ENCODE results near the gene CEMIP2. TPM values are rescaled to one million over a fixed set of nuclear protein-coding genes. Genes with fewer than 3 reads are reported as not detected.

Gene CEMIP2
- polyA plus RNA-seq, 3 donors, result 11.6 to 58.7 (median 21.4) TPM

DNA sequence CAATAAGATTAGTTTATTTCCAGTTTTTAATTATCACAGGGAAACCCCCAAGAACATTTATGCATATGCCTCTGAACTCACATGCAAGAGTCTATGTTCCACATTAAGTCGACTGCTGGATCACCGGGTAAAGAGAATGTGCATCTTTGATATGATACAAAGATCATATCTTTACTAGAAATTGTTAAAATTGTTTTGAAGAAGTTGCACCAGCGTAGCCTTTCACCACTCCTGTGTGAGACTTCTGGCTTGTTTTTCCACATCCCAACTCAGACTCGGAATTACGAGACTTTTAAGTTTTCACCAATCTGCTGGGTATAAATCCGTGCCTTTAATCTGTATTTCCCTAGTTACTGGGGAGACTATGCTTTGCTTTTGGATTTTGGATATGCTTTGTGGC is 113.2 kb downstream of the CEMIP2 start:
- no peaks in the 10 kb centered on the region for H3K36me3 Mint-ChIP-seq
- Histone ChIP-seq H3K4me3 (replicated peaks in 1 of 3; ENCODE audit: low read depth in 2 of 3, low read length in 3 of 3) (no peak overlapping the region), H2AFZ (ENCODE audit: insufficient read depth, low read depth, low read length, poor library complexity, severe bottlenecking) (no peak overlapping the region), H3K27ac (ENCODE audit: low read depth in 1 of 2, low read length in 2 of 2) (no peak overlapping the region), H3K9ac (ENCODE audit: insufficient read depth, low read length, poor library complexity, severe bottlenecking) (no peak overlapping the region), H4K20me1 (ENCODE audit: insufficient read depth, low read length) (no peaks in the 10 kb centered on the region), H3K4me2 (replicated peaks; ENCODE audit: extremely low read depth, low read length, poor library complexity, severe bottlenecking) (no peak overlapping the region), H3K36me3 (replicated peaks in 1 of 2; ENCODE audit: control insufficient read depth in 1 of 2, insufficient read depth in 2 of 2, low read length in 2 of 2) (no peaks in the 10 kb centered on the region), H3K79me2 (ENCODE audit: insufficient read depth, low read length) (no peaks in the 10 kb centered on the region), H3K9me3 (replicated peaks in 1 of 2; ENCODE audit: control insufficient read depth in 1 of 2, insufficient read depth in 1 of 2, low read length in 2 of 2) (no peaks in the 10 kb centered on the region), H3K27me3 (ENCODE audit: control insufficient read depth in 2 of 2, insufficient read depth in 2 of 2, low read length in 2 of 2) (no peaks in the 10 kb centered on the region), H3K4me1 (ENCODE audit: control insufficient read depth in 1 of 2, insufficient read depth in 2 of 2, low read length in 2 of 2) (no peaks in the 10 kb centered on the region)
- H3K27me3 Mint-ChIP-seq (ENCODE audit: low read depth in 3 of 3), result peaks cover 0 to 6% (median 4%) of the 10 kb centered on the region in 3 donors
- H3K9me3 Mint-ChIP-seq, result peaks cover 0 to 8% (median 0%) of the 10 kb centered on the region in 7 donors
- H3K27ac Mint-ChIP-seq, result no peak overlapping the region
- DNase-seq, result no peak
- WGBS (ENCODE audit: insufficient coverage), result no CpG with 5 or more reads among the region's 6 CpGs
- TF ChIP-seq, protein P1, sequence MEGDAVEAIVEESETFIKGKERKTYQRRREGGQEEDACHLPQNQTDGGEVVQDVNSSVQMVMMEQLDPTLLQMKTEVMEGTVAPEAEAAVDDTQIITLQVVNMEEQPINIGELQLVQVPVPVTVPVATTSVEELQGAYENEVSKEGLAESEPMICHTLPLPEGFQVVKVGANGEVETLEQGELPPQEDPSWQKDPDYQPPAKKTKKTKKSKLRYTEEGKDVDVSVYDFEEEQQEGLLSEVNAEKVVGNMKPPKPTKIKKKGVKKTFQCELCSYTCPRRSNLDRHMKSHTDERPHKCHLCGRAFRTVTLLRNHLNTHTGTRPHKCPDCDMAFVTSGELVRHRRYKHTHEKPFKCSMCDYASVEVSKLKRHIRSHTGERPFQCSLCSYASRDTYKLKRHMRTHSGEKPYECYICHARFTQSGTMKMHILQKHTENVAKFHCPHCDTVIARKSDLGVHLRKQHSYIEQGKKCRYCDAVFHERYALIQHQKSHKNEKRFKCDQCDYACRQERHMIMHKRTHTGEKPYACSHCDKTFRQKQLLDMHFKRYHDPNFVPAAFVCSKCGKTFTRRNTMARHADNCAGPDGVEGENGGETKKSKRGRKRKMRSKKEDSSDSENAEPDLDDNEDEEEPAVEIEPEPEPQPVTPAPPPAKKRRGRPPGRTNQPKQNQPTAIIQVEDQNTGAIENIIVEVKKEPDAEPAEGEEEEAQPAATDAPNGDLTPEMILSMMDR (IDR thresholded peaks at IDR 0.05), result no peak
- peaks cover 3% of the 10 kb centered on the region for H3K4me1 Mint-ChIP-seq
- intact Hi-C loops (cut with micrococcal nuclease), result no loop called here
- H3K4me3 Mint-ChIP-seq, result peak overlapping the region in 1 of 2 donors; percentile 31

DNA sequence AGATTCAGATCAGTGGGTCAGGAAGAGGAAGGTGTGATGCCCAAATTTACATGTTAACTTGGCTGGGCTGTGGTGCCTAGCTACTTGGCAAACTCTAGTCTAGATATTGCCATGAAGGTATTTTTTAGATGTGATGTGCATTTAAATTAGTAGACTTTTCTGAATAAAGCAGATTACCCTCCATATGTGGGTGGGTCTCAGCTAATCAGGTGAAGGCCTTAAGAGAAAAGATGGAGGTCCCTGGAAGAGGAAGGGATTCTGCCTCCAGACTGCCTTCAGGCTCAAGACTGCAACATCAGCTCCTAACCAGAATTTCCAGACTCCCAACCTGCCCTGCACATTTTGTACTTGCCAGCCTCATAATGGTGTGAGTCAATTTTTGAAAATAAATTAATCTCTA is 115.8 kb downstream of the CEMIP2 start:
- Histone ChIP-seq H4K20me1 (ENCODE audit: insufficient read depth, low read length) (no peaks in the 10 kb centered on the region), H3K79me2 (ENCODE audit: insufficient read depth, low read length) (no peaks in the 10 kb centered on the region), H3K9me3 (replicated peaks in 1 of 2; ENCODE audit: control insufficient read depth in 1 of 2, insufficient read depth in 1 of 2, low read length in 2 of 2) (no peaks in the 10 kb centered on the region), H3K9ac (ENCODE audit: insufficient read depth, low read length, poor library complexity, severe bottlenecking) (no peak overlapping the region), H3K4me3 (replicated peaks in 1 of 3; ENCODE audit: low read depth in 2 of 3, low read length in 3 of 3) (no peak overlapping the region), H3K36me3 (replicated peaks in 1 of 2; ENCODE audit: control insufficient read depth in 1 of 2, insufficient read depth in 2 of 2, low read length in 2 of 2) (no peaks in the 10 kb centered on the region), H3K27me3 (ENCODE audit: control insufficient read depth in 2 of 2, insufficient read depth in 2 of 2, low read length in 2 of 2) (no peaks in the 10 kb centered on the region), H2AFZ (ENCODE audit: insufficient read depth, low read depth, low read length, poor library complexity, severe bottlenecking) (no peak overlapping the region), H3K27ac (ENCODE audit: low read depth in 1 of 2, low read length in 2 of 2) (no peak overlapping the region), H3K4me2 (replicated peaks; ENCODE audit: extremely low read depth, low read length, poor library complexity, severe bottlenecking) (no peak overlapping the region), H3K4me1 (ENCODE audit: control insufficient read depth in 1 of 2, insufficient read depth in 2 of 2, low read length in 2 of 2) (peaks cover 12% of the 10 kb centered on the region in 2 donors)
- DNase-seq, result no peak
- H3K4me3 Mint-ChIP-seq, result no peak overlapping the region
- peaks cover 0 to 6% (median 0%) of the 10 kb centered on the region in 3 donors for H3K27me3 Mint-ChIP-seq (ENCODE audit: low read depth in 3 of 3)
- H3K27ac Mint-ChIP-seq, result no peak overlapping the region
- peaks cover 3 to 6% of the 10 kb centered on the region in 2 donors for H3K36me3 Mint-ChIP-seq
- intact Hi-C loops (cut with micrococcal nuclease), result no loop called here
- H3K9me3 Mint-ChIP-seq, result peaks cover 0 to 7% (median 0%) of the 10 kb centered on the region in 7 donors
- TF ChIP-seq, protein P1 (IDR thresholded peaks at IDR 0.05), result no peak
- H3K4me1 Mint-ChIP-seq, result peaks cover 19% of the 10 kb centered on the region
